CD4-positive, alpha-beta T cell (primary cell): Measurements from ENCODE around the gene TMC7. TPM values are rescaled to one million over a fixed set of nuclear protein-coding genes. Genes with fewer than 3 reads are reported as not detected.

Source experiments
- ATAC-seq: fragments of 200-7000 bp; cut with Tn5 transposase; one replicate; pipeline ENCODE4 v1.10.0; 2022; ENCODE audit warnings: mild to moderate bottlenecking; ENCODE audit not compliant: poor library complexity
- CTCF ChIA-PET: fragments of 350-600 bp; sonication (Branson Sonifier 250); formaldehyde crosslinking; loops from one replicate; lab custom pipeline; 2021; ENCODE audit warnings: antibody characterized with exemption, inconsistent platforms; lab: Charles Lee
- POLR2A ChIA-PET: fragments of 350-600 bp; sonication (Branson Sonifier 250); formaldehyde crosslinking; loops from one replicate; lab custom pipeline; 2021; ENCODE audit warnings: antibody characterized with exemption, inconsistent platforms; lab: Charles Lee
- DNase-seq, 14 experiments: peaks; one replicate each; pipeline ENCODE4 v3.0.0-alpha.2; 2013 to 2020; ENCODE audit warnings: mixed read lengths in 2 of 14
- H3K27ac ChIP-seq, 2 donors: one replicate each; pipeline versions ENCODE4 v1.5.1 to v1.7.0; 2013; ENCODE audit warnings: low read length in 2 of 2, low read depth in 1 of 2, mild to moderate bottlenecking in 1 of 2
- H3K27me3 ChIP-seq, 2 experiments: 1 replicate in 1 of 2; 2 replicates in 1 of 2; pipeline versions ENCODE4 v1.6.1 to v1.7.0; 2013; ENCODE audit warnings: low read length in 2 of 2, control low read depth in 1 of 2, mild to moderate bottlenecking in 1 of 2, moderate library complexity in 1 of 2; ENCODE audit not compliant: insufficient read depth in 2 of 2, control insufficient read depth in 1 of 2
- H3K36me3 ChIP-seq: one replicate; pipeline ENCODE4 v1.6.1; 2013; ENCODE audit warnings: low read length, control low read depth; ENCODE audit not compliant: insufficient read depth
- H3K4me1 ChIP-seq: one replicate; pipeline ENCODE4 v1.6.1; 2013; ENCODE audit warnings: low read length, control low read depth; ENCODE audit not compliant: insufficient read depth
- H3K4me3 ChIP-seq: one replicate; pipeline ENCODE4 v1.5.1; 2013; ENCODE audit warnings: mild to moderate bottlenecking, low read length, moderate library complexity
- H3K9me3 ChIP-seq, 2 experiments: 1 replicate in 1 of 2; 2 replicates in 1 of 2; pipeline versions ENCODE4 v1.6.1 to v1.7.0; 2013; ENCODE audit warnings: low read length in 2 of 2, mild to moderate bottlenecking in 2 of 2, control low read depth in 1 of 2, moderate library complexity in 1 of 2; ENCODE audit not compliant: control insufficient read depth in 1 of 2, insufficient read depth in 1 of 2
- H3K27ac Mint-ChIP-seq: one replicate; pipeline ENCODE4 v1.8.0; 2020; ENCODE audit warnings: mixed read lengths
- H3K27me3 Mint-ChIP-seq: one replicate; pipeline ENCODE4 v1.8.0; 2021; ENCODE audit warnings: mixed read lengths
- H3K36me3 Mint-ChIP-seq: one replicate; pipeline ENCODE4 v1.8.0; 2021; ENCODE audit warnings: low read depth, mixed read lengths
- H3K4me1 Mint-ChIP-seq: one replicate; pipeline ENCODE4 v1.8.0; 2021; ENCODE audit warnings: low read depth, mixed read lengths
- H3K4me3 Mint-ChIP-seq: one replicate; pipeline ENCODE4 v1.8.0; 2020; ENCODE audit warnings: mild to moderate bottlenecking, mixed read lengths
- H3K9me3 Mint-ChIP-seq: one replicate; pipeline ENCODE4 v1.8.0; 2020; ENCODE audit warnings: mixed read lengths
- intact Hi-C, 2 experiments: fragments of 100-400 bp; cut with DNase I in 1 of 2; cut with micrococcal nuclease in 1 of 2; formaldehyde crosslinking; loops; one replicate each; pipeline versions ENCODE4 v1.15.1 to v1.9.0; 2023 to 2025; cut with DNase I, micrococcal nuclease
- total RNA-seq, 174 experiments: library from RNA in 2 of 174; stranded (reverse) in 2 of 174; gene quantifications; one replicate each; pipeline ENCODE4 v1.2.3 and lab custom pipeline; 2021 to 2026
- TF ChIP-seq, protein P1 (sequence below): fragments of 200-600 bp; IDR thresholded peaks from one replicate; pipeline ENCODE4 v1.8.0; 2022; ENCODE audit warnings: antibody characterized with exemption, mild to moderate bottlenecking

The TMC7 gene
- total RNA-seq, 2 experiments from 2014 or later, result not detected

- Histone ChIP-seq H3K4me1 (no peaks in the 10 kb centered on the region), H3K36me3 (no peaks in the 10 kb centered on the region), H3K27me3 (no peaks in the 10 kb centered on the region), H3K4me3 (no peak overlapping the region), H3K9me3 (no peaks in the 10 kb centered on the region), H3K27ac (no peak overlapping the region)
- CTCF ChIA-PET, result no interaction called here
- no peaks in the 10 kb centered on the region for H3K4me1 Mint-ChIP-seq
- ATAC-seq (no peak), DNase-seq (no peak)
- H3K27ac Mint-ChIP-seq, result no peak overlapping the region
- peaks cover 3% of the 10 kb centered on the region for H3K9me3 Mint-ChIP-seq
- intact Hi-C loops, result no loop called here
- no peaks in the 10 kb centered on the region for H3K36me3 Mint-ChIP-seq
- H3K4me3 Mint-ChIP-seq, result no peak overlapping the region
- peaks cover 5% of the 10 kb centered on the region for H3K27me3 Mint-ChIP-seq
- TF ChIP-seq, protein P1, sequence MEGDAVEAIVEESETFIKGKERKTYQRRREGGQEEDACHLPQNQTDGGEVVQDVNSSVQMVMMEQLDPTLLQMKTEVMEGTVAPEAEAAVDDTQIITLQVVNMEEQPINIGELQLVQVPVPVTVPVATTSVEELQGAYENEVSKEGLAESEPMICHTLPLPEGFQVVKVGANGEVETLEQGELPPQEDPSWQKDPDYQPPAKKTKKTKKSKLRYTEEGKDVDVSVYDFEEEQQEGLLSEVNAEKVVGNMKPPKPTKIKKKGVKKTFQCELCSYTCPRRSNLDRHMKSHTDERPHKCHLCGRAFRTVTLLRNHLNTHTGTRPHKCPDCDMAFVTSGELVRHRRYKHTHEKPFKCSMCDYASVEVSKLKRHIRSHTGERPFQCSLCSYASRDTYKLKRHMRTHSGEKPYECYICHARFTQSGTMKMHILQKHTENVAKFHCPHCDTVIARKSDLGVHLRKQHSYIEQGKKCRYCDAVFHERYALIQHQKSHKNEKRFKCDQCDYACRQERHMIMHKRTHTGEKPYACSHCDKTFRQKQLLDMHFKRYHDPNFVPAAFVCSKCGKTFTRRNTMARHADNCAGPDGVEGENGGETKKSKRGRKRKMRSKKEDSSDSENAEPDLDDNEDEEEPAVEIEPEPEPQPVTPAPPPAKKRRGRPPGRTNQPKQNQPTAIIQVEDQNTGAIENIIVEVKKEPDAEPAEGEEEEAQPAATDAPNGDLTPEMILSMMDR, result no peak
- POLR2A ChIA-PET, result no interaction called here
Observed at GRCh38 chr16:19017179-19017578, 33.4 kb downstream of the TMC7 start.

DNA sequence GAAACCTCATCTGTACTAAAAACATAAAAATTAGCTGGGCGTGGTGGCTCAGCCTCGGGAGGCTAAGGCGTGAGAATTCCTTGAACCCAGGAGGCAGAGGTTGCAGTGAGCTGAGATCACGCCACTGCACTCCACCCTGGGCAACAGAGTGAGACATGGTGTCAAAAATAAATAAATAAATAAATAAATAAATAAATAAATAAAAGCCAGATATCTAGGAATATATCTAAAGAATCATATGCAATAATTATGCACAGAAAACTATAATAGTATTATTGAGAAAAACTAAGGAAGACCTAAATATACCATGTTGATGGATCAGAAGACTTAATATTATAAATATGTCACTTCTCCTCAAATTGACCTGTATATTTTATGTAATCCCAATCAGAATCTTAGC lies 37.0 kb downstream of the TMC7 start:
- no peak for ATAC-seq
- no peaks in the 10 kb centered on the region for H3K4me1 ChIP-seq
- Mint-ChIP-seq H3K4me3 (no peak overlapping the region), H3K36me3 (no peaks in the 10 kb centered on the region), H3K27me3 (peaks cover 5% of the 10 kb centered on the region), H3K4me1 (no peaks in the 10 kb centered on the region), H3K27ac (no peak overlapping the region), H3K9me3 (peaks cover 3% of the 10 kb centered on the region)
- H3K27me3 ChIP-seq, result no peaks in the 10 kb centered on the region
- CTCF ChIA-PET, result no interaction called here
- H3K27ac ChIP-seq, result no peak overlapping the region
- no peak overlapping the region for H3K4me3 ChIP-seq
- intact Hi-C loops, result no loop called here
- DNase-seq, result no peak
- H3K36me3 ChIP-seq, result no peaks in the 10 kb centered on the region
- TF ChIP-seq, protein P1, result no peak
- POLR2A ChIA-PET, result no interaction called here
- H3K9me3 ChIP-seq, result no peaks in the 10 kb centered on the region

- POLR2A ChIA-PET, result no interaction called here
- TF ChIP-seq, protein P1, result no peak
- Mint-ChIP-seq H3K36me3 (no peaks in the 10 kb centered on the region), H3K4me3 (no peak overlapping the region), H3K27ac (no peak overlapping the region), H3K4me1 (no peaks in the 10 kb centered on the region), H3K9me3 (peaks cover 3% of the 10 kb centered on the region), H3K27me3 (peaks cover 5% of the 10 kb centered on the region)
- Histone ChIP-seq H3K4me1 (no peaks in the 10 kb centered on the region), H3K36me3 (no peaks in the 10 kb centered on the region), H3K4me3 (no peak overlapping the region), H3K9me3 (no peaks in the 10 kb centered on the region), H3K27ac (no peak overlapping the region), H3K27me3 (no peaks in the 10 kb centered on the region)
- CTCF ChIA-PET, result no interaction called here
- intact Hi-C loops, result no loop called here
- ATAC-seq, result no peak
- DNase-seq, result no peak
Observed at GRCh38 chr16:19021747-19022146, 38.0 kb downstream of the TMC7 start.
